Measurements from ENCODE around the gene TNNI3K.

Gene TNNI3K

DNA sequence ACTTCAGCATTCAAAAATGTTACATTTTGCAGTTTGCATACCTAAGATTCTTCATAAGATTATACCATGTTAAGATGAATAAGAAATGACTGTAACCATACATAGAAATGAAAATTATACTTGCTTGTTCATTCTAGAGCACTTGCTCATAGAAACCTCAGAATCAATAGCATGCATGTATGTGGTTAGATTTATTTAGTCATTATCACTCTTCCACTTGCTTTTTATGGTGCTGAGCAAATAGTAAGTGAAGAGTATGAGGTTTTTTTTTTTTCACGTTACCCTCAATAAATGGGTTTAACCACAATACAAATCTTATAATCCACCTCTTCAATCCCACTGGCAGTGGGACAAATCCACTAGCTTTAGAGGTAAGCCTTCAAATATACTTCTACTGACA is 192.5 kb downstream of the TNNI3K start:
- POLR2A ChIA-PET = no interaction called here
- CTCF ChIA-PET = interaction anchor here (1.0 kb wide), 1 partner anchor 41 kb away, joined by 3 read pairs; no protein-coding TSS in a partner anchor
- no peak overlapping the region for H3K4me3 ChIP-seq (ENCODE audit: low read depth, low read length)

GRCh38 chr1:74429580-74429979 is 194.4 kb downstream of the TNNI3K start:
- no peak overlapping the region for H3K4me3 ChIP-seq (ENCODE audit: low read depth, low read length)
- ChIA-PET POLR2A (no interaction called here), CTCF (no interaction called here)
- DNase-seq (ENCODE audit: low read depth, low spot score) = no peak
- TF ChIP-seq CTCF (IDR thresholded peaks at IDR 0.05; ENCODE audit: insufficient read depth, low read length, missing control alignments) = no peak

More for the DNA sequence above, 192.5 kb downstream of the TNNI3K start:
- no peak for TF ChIP-seq CTCF (IDR thresholded peaks at IDR 0.05; ENCODE audit: insufficient read depth, low read length, missing control alignments)
- no peak for DNase-seq (ENCODE audit: low read depth, low spot score)

DNA sequence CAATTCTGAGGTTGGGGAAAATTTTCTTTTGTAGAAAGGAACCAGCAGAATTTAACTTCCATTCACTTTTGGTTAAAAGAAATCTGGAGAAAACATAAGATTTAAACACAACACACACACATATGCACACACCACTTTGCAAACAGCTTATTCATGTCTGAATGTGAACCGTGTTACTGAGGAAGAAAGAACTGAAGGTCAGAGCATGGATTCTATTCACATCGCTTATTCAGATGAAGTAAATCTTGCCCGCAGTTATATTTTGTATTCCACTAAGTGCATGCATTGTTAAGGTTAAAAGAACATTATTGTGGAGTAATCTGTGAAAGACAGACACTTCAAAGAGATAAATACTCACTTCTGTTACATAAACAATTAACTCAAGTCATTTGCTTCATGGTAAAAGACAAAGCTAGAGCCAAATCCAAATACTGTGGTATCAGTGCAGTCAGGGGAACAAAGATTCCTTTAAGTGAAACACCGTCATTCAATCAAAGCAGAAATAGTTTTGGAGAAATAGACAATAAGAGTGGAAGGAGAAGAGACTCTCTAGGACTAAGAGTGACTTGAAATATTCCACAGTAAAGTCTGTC is 195.3 kb downstream of the TNNI3K start:
- CTCF ChIA-PET = no interaction called here
- no peak for DNase-seq (ENCODE audit: low read depth, low spot score)
- no peak overlapping the region for H3K4me3 ChIP-seq (ENCODE audit: low read depth, low read length)
- POLR2A ChIA-PET = no interaction called here
- no peak for TF ChIP-seq CTCF (IDR thresholded peaks at IDR 0.05; ENCODE audit: insufficient read depth, low read length, missing control alignments)

DNA sequence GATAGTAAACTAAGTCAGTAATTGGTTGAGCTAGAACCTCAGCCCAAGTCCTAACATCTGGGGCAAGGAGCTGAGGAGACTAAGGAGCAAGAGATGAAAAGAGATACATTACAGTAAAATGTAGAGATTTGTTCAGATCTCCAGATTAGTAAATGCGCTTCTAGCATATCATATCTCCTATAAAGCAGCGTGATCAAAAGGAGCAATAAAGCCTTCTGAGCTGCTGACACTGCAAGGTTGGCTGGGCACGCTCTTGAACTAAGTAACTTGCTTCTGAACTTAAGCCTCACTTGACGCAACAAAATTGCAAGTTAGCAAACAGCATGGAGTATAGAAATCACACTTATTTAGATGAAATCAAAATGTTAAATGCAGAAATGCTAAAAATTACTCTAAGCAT is 196.3 kb downstream of the TNNI3K start:
- ChIA-PET CTCF (no interaction called here), POLR2A (no interaction called here)
- no peak overlapping the region for H3K4me3 ChIP-seq (ENCODE audit: low read depth, low read length)
- TF ChIP-seq CTCF (IDR thresholded peaks at IDR 0.05; ENCODE audit: insufficient read depth, low read length, missing control alignments) = no peak
- no peak for DNase-seq (ENCODE audit: low read depth, low spot score)

DNA sequence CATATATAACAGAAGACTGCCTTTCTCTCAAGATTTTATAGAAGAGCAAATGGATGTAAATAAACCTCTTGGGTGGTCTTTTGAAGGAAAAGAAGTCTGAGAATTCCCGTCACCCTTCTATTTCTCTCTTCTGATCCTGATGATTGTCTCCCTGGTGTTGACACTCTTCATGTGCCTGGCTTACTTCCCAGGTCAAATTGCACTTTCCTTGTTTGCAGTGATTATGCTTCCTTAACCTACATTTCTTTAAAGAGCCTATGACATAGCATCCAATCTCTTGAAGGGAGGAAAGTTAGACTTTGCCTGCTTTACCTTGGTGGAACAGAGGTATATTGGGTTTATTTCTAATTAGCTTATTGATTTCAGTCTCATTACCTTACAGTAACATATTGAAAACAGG is 197.1 kb downstream of the TNNI3K start:
- no peak for DNase-seq (ENCODE audit: low read depth, low spot score)
- CTCF ChIA-PET = no interaction called here
- POLR2A ChIA-PET = no interaction called here
- no peak overlapping the region for H3K4me3 ChIP-seq (ENCODE audit: low read depth, low read length)
- TF ChIP-seq CTCF (IDR thresholded peaks at IDR 0.05; ENCODE audit: insufficient read depth, low read length, missing control alignments) = no peak

- CTCF ChIA-PET = no interaction called here
- POLR2A ChIA-PET = no interaction called here
- TF ChIP-seq CTCF (IDR thresholded peaks at IDR 0.05; ENCODE audit: insufficient read depth, low read length, missing control alignments) = no peak
These were observed 199.1 kb downstream of the TNNI3K start for GRCh38 chr1:74434321-74434720.

More at GRCh38 chr1:74434321-74434720, 199.1 kb downstream of the TNNI3K start:
- no peak for DNase-seq (ENCODE audit: low read depth, low spot score)
- H3K4me3 ChIP-seq (ENCODE audit: low read depth, low read length) = no peak overlapping the region

Measured in AG04449 (cell line).